ENCODE data around the gene BTRC.

Gene BTRC

DNA sequence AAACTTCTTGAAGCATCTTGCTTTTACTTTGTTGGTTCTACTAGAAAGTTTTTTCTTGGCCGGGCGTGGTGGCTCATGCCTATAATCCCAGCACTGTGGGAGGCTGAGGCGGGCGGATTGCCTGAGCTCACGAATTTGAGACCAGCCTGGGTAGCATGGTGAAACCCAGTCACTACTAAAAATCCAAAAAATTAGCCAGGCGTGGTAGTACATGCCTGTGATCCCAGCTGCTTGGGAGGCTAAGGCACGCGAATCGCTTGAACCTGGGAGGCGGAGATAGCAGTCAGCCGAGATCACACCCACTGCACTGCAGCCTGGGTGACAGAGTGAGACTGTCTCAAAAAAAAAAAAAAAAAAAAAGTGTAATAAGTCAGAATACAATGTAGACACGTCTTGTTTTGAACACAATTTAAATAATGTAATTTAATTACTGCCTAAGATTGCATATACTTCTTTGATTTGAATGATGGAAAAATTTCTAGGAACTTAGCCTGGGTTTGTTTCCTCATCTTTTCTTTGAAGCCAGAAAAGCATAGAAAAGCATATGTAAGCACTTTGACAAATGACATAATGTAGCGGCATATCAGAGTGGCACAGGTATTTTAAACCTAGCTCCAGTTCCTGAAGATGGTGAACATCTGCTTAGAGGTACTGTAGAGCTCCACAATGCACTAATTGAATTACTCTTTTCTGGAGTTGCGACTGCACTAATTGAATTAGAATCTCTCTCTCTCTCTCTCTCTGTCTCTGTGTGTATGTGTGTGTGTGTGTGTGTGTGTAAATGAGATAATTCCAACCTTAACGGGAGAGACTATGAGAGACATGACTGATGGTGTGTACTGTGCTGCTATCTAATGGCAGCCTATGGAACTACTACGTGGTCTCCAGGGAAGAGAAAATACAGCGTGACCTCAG, 87.8 kb downstream of the BTRC start:
- in situ Hi-C loops (cut with HindIII; ENCODE audit: low sequenced_read_pairs): no loop called here

GRCh38 chr10:101442456-101442800, 88.5 kb downstream of the BTRC start:
- in situ Hi-C loops (cut with HindIII; ENCODE audit: low sequenced_read_pairs): no loop called here

- in situ Hi-C loops (cut with HindIII; ENCODE audit: low sequenced_read_pairs): no loop called here
Observed at GRCh38 chr10:101444058-101444898, 90.3 kb downstream of the BTRC start.

- in situ Hi-C loops (cut with HindIII; ENCODE audit: low sequenced_read_pairs): no loop called here
Observed at GRCh38 chr10:101446071-101446470, 92.1 kb downstream of the BTRC start.

GRCh38 chr10:101446947-101447346, 93.0 kb downstream of the BTRC start:
- in situ Hi-C loops (cut with HindIII; ENCODE audit: low sequenced_read_pairs): no loop called here

- in situ Hi-C loops (cut with HindIII; ENCODE audit: low sequenced_read_pairs): no loop called here
Observed at GRCh38 chr10:101447477-101447876, 93.5 kb downstream of the BTRC start.

DNA sequence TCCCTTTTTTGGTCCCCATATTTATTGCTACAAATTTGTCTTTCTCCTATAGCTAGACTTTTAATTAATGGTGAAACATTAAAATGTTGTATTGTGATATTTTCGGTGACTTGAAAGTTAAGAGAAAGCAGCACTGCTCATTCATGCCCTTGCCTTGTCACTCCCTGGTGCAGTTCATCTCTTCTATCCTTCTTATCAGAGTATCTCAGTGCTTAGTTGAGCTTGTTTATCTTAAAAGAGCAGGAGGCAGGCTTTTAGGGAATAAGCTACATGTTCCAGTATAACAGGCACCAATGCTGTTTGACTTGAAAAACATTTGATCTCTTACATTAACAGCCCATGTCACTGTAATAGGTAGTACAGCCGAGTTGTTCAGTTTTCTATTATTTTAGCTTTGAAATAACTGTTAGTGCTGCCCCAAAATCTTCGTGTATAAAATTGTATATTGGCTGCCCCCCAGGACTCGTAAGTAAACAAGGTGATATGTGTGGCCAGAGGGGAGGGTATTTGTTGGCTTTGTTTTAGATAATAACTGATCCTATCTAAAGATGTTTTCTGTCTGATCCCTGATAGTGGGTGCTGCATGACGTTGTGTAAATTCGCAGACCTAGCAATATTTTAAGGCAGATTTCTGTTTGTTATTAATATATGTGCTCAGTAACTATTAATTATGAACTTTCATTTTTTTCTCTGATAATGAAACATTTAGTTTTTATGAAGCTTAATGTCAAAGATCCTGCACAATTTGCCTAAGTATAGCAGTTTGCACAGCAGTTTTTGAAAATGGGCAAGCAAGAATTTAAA, 96.5 kb downstream of the BTRC start:
- in situ Hi-C loops (cut with HindIII; ENCODE audit: low sequenced_read_pairs): no loop called here

- in situ Hi-C loops (cut with HindIII; ENCODE audit: low sequenced_read_pairs): no loop called here
Observed at GRCh38 chr10:101451261-101451660, 97.3 kb downstream of the BTRC start.

GRCh38 chr10:101451667-101452069, 97.7 kb downstream of the BTRC start:
- in situ Hi-C loops (cut with HindIII; ENCODE audit: low sequenced_read_pairs): no loop called here

- in situ Hi-C loops (cut with HindIII; ENCODE audit: low sequenced_read_pairs): no loop called here
Observed at GRCh38 chr10:101452176-101452575, 98.2 kb downstream of the BTRC start.

GRCh38 chr10:101452593-101452992, 98.6 kb downstream of the BTRC start:
- in situ Hi-C loops (cut with HindIII; ENCODE audit: low sequenced_read_pairs): no loop called here

- in situ Hi-C loops (cut with HindIII; ENCODE audit: low sequenced_read_pairs): no loop called here
Observed at GRCh38 chr10:101453318-101453717, 99.4 kb downstream of the BTRC start.

GRCh38 chr10:101453791-101454718, 100.1 kb downstream of the BTRC start:
- in situ Hi-C loops (cut with HindIII; ENCODE audit: low sequenced_read_pairs): no loop called here

DNA sequence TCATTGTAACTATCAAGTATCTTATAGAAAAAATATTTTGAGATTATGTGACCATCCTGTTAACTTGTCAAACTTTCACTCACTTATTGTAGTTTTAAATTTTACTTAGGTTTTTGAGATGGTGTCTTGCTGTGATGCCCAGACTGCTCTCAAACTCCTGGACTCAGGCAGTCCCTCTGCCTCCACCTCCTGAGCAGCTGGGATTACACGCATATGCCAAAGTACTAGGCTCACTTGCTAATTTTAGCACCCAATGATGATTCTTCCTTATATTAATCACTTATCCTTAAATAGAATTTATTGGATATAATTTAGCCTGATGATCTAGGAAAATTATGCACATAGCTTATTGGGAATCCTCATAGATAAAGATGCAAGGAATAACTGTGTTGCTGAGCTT, 104.9 kb downstream of the BTRC start:
- in situ Hi-C loops (cut with HindIII; ENCODE audit: low sequenced_read_pairs): no loop called here

DNA sequence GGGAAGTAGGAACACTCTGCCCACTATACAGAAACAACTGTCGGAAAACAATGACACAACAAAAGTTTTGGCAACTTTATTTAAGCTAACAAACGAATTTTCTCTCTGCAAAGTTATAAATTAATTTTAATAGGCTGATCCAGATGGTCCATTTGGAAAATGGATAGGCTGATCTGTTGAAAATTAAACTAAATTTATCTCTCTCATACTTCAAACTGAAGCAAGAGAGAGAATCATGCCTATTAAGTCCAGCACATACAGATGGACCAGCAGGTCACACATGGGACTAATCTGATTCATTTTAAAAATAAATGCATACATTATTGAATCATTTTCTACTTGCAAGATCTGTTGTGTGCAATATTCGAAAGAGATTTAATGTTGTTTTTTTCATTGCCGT, 110.1 kb downstream of the BTRC start:
- in situ Hi-C loops (cut with HindIII; ENCODE audit: low sequenced_read_pairs): loop anchor here (10.0 kb wide), 1 partner anchor 169 kb away; no protein-coding TSS in a partner anchor

GRCh38 chr10:101464599-101464998, 110.6 kb downstream of the BTRC start:
- in situ Hi-C loops (cut with HindIII; ENCODE audit: low sequenced_read_pairs): loop anchor here (10.0 kb wide), 1 partner anchor 170 kb away; no protein-coding TSS in a partner anchor

DNA sequence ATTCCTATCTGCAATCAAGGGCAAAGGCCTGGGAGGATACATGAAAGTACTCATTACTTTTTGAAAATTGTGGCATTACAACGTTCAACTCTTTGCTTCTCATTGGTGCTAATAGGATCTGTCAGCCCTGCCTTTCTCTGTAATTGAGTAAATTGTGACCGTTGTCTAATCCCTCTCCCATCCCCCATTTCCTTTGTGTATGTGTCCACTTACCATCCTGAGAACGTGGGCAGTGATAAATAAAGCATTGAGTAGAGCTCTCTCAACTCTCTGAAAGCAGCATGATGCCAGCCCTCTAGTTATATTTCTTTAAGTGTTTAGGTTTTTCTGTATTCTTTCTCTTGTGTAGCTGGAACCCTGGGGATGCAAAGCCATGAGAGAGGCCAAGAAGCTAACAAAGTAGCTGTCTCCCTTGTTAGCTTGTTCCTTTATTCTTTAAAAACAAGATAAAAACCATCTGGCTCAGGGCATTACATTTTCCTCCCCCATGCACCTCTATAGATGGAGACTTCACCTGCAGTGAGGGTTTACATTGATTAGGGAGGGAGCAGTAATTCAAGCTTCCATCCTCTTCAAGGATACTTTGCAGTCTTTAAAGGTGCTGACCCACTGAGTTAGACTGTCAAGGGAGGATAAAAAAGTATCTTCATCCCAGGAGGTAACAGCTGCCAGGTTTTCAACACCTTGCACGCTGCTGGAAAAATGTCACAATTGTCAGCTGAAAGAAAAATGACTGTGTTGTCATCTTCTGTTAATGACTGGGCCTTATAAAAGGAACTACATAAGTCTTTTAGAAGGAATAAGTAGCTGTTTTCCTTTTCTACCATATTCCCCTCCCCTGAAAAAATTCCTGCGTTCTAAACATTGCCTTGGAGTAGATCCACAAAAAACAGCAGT, 112.3 kb downstream of the BTRC start:
- in situ Hi-C loops (cut with HindIII; ENCODE audit: low sequenced_read_pairs): loop anchor here (10.0 kb wide), 1 partner anchor 171 kb away; no protein-coding TSS in a partner anchor

DNA sequence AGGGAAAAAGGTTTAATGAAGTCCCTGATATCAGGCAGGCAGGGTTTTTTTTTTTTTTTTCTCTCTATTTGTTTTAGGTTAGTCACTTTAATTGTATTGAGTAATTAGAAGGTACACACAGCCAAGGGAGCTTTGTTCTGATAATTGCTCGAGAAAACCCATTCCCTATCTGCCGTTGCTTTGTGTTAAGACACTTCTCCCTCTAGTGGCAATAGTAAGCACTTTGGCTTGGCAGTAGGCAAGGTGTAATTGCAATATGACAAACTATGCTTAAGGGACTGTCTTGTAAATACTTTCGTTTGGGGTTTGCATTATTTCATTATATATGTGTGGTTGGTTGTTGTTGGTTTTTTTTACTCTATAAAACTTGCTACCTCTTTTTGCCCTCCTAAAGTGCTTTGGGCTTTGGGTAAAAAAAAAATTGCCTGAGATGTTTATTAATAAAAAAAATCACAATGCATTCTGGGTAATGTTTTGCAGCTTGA, 113.4 kb downstream of the BTRC start:
- in situ Hi-C loops (cut with HindIII; ENCODE audit: low sequenced_read_pairs): loop anchor here (10.0 kb wide), 1 partner anchor 173 kb away; no protein-coding TSS in a partner anchor

Data from DLD1 (cell line).